NCI-H82 treated with DMSO at 0.1 percent for 48 hours (cell line): Measurements from ENCODE around the gene MYH14.

Source experiments
- DNase-seq: peaks from one replicate; lab custom pipeline; 2025; ENCODE audit not compliant: unreplicated experiment; lab: John Stamatoyannopoulos, UW

MYH14 gene

DNA sequence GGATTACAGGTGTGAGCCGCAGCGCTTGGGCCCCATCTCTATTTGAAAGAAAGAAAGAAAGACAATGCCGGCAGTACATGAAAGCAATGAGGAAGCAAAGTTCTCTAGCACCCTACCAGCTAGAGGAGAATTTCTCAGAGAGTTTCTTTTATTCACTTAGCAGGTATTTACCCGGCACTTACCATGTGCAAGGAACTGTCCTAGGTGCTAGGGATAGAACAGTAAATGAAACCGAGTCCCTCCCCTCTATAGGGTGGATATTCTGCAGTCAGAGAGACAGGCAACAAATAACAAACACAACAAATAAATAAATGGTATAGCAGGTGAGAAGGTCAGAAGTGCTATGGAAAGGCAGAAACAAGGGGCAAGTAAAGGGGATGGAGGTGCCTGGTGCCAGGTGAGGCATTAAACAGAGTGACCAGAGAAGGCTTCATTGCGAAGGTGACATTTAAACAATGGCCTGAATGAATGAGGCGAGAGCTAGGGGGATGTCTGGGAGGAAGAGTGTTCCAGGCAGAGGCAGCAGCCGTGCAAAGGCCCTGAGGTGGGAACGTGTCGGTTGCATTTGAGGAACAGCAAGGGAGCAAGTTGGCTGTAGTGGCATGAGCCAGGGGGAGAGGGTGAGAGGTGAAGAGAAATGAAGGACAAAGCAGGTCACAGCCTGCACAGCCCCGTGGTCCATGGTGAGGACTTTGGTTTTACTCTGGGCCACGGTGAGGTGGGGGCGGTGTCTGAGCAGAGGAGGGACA lies 10.8 kb upstream of the MYH14 start:
- no peak for DNase-seq

DNA sequence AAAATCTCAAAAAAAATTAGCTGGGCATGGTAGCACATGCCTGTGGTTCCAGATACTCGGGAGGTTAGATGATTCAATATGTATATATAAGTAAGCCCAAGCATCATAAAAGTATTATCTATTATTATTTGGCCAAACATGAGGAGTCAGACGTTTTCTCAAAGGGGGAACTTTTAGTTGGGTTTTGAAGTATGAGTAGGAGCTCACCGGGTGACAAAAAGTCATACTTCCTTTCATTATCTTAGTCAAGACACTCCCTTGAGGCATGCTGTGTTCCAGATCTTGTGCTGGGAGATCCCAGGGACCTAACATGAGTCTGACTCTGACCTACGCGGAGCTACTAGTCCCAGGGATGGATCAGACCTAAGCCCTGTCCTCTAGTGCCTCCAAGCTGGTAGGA lies 8.2 kb upstream of the MYH14 start:
- DNase-seq, result no peak

DNA sequence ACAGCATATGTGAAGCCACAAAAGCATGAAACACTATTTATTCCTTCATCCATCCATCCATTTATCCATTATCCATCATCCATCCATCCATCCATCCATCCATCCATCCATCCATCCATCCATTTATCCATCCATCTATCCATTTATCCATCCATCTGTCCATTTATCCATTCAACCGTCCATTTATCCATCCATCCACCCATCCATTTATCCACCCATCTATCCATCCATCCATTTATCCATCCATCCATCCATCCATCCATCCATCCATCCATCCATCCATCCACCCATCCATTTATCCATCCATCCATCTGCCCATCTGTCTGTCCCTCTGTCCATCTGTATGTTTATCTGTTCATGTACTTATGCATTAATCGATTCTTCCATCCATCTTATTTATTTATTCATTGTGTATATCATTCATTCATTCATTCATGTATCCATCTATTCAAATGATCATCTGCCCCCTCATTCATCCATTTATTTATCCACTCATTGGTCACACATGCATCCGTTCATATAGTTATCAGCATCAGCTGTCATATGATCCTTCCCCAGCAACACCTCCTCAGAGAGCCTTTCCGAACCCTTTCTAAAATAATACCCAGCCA lies 7.0 kb upstream of the MYH14 start:
- DNase-seq, result no peak

DNA sequence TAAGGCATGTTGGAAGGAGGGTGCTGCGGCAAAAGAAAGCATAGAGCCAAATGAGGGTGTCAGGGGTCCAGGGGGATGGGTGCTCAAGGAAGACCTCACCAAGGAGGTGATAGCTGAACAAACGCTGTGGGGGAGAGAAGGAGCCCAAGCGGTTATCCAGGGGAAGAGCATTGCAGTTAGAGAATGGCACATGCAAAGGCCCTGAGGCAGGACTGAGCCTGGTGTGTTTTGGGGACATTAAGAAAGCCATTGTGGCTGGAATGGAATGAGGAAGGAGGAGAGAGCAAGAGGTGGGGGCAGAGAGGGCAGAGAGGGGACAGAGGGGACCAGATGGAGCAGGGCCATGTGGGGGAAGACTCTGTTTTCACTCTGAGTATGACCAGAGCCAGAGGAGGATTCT lies 6.1 kb upstream of the MYH14 start:
- no peak for DNase-seq

DNA sequence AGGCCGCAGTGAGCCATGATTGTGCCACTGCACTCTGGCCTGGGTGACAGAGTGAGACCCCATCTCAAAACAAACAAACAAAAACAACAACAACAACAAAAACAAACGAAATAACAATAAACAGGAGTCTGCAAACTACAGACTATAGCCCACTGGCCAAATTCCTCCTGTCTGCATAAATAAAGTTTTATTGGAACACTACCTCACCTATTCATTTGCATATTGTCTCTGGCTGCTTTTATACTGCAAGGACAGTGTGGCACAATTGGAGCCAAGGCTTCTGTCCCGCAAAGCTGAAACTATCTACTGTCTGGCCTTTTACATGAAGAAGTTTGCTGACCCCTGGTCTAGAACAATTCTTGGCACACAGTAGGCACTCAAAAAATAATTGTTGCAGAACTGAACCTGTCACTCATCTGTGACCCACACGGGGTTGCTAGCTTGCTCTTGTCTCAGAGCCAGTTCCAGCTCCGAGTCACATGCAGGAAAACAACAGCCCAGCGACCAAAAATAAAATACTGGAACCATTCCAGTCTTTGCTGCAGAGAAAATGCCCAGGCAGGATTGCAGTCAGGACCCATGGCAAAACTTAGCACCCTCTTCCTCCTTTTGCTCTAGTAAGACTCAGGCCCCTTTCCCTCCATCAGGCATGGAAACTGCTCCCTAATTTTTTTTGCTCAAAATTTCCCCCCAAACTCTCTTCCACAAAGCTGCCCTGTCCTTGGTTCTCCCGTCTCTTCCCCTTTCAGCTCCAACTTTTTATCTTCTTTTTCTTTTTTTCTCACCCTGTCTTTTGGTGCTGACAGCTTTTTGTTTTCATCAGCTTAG lies 4.8 kb upstream of the MYH14 start:
- no peak for DNase-seq

DNA sequence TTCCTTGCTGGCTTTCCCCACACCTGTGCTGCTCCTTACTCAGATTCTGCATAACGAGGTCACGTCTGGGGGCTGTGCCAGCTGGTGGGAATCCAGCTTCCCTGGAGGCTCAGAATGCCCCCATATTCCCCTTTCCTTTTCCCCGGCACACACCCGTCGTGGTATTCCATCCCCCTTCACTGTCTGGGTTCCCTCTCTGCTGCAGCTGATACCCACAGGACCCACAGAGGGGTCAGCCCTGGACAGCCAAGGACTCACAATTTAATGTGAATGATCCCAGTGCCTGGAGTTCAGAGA lies 4.2 kb upstream of the MYH14 start:
- no peak for DNase-seq

DNA sequence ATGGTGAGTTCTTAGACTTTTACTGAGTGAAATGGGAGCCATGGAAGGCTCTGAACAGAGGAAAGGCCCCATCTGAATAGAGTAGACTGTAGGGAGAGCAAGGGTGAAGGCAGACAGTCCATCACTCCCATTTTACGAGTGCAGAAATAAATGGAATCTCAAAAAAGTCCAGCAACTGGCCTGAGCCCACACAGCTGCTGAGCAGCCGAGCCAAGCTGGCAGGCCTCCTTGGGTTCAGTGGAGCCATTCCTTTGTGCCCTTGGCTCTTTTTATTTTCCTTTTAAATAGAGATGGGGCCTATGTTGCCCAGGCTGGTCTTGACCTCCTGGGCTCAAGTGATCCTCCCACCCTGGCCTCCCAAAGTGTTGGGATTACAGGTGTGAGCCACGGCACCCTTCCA lies 1.0 kb upstream of the MYH14 start:
- no peak for DNase-seq

DNA sequence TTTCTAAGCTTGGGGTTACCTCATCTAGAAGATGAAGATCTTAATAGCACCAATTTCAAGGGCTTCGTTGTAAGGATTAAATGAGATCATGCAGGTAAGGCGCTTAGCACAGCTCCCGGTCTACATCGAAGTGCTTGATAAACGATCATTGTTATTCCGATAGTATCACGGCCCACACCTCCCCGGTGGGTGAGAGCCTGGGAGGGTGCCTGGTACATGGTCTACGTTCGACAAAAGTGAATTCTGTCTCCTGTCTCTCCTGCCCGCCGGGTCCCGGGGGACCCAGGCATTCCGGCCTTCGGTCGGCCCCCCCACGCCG lies 501 bp upstream of the MYH14 start:
- DNase-seq, result no peak

DNA sequence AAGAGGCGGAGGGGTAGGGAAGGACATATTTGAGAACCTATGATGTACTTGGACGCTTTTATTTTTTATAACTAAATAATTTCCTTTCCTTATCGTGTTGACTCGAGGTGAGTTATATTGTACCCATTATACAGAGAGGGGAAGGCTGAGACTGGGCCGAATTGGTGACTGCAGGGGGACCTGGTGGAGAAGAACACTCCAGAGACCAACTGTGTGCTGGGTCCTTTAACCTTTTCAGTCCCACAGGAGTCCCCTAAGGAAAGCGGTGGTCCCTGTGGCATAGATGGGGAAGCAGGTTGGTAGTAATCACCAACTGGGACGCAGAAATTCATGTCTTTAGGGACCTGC lies 633 bp downstream of the MYH14 start:
- DNase-seq, result no peak

DNA sequence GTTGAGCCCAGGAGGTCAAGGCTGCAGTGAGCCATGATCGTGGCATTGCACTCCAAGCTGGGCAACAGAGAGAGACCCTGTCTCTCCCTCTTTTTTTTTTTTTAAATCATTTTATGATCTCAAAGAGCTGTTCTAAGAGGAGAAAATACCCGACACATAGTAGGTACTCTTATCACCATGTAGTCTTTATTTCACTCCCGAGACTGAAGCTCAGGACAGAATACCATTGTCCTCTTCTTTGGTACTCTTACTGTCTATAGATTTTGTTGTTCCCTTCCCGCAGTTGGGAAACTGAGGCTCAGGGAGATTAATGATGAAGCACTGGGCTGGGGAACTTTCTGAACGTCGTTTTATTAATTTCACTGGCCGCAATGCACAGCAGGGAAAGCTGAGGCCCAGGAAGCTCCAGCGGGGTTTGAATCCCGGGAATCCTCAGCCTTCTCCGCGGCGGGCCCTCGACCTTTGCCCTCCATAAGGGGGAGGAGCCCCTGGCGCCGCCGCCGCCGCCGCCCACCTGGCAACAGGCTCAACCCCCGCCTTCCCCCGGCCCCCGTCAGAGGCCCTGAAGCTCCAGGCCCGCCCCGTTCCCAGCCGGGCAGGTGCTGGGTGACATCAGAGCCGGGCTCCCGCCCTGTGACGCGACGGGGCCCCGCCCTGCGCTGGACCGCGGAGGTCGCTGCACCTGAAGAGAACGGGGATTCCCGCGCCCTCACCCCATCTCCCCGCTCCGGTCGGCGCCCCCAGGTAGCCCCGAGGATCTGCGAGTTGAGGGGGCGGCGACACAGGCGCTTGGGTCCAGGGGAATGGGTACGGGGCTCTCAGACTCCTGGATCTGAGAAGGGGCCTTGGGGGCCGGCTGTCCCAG lies 1.6 kb downstream of the MYH14 start:
- DNase-seq, result no peak

DNA sequence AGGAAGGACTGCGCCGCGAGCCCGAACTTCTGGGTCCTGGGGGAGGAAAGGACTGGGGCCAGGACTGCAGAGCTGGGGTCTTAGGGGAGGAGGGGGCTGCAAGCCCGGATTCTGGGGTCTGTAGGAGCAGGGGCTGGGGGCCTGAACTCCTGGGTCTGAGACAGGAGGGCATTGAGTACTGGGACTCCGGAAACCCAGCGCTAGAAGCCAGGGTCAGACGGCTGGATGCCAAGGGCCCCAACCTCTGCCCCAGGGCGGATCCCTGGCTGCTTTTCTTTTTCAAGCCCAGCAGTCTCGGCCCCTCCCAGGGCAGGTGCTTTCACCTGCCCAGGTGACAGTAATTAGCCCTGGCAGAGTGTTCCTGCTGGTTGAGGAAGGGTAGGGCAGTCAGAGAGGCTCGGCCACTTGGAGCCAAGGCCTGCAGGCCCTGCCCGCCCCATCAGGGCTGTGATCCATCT lies 2.3 kb downstream of the MYH14 start:
- DNase-seq, result no peak

DNA sequence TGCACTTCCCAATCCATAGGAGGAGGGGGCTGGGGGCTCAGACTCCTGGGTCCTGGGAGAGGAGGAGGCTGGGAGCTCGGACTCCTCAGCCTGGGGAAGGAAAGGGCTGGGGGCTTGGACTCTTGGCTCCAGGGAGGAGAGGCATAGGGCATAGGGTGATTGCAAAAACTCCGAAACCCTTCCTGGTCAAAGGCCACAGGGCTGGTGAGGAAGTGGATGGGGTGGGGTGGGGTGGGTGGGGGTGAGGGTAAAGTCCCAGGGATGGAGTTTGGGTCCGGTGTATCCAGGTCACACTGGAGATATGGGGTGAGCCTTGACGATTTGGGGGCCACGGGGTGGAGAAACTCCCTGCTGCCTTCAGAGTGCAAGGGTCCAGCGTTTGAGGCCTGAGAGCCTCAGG lies 2.8 kb downstream of the MYH14 start:
- no peak for DNase-seq

DNA sequence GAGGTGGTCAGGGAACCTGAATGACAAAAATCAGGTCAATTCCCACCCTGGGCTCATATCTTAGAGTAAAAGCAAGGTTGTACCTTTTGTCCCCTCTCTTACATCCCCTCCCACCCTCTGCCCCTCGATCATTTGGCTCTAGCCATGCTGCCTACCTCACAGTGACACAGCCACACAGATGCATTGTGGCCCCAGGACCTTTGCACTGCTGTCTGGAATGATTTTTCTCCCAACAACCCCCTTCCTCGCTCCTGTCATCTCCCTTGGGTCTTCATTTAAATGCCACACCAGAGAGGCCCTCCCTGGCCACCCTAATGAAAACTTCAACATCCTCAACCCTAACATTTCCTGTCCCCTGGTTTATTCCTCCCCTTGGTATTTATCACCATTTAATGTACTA lies 4.3 kb downstream of the MYH14 start:
- DNase-seq, result no peak

DNA sequence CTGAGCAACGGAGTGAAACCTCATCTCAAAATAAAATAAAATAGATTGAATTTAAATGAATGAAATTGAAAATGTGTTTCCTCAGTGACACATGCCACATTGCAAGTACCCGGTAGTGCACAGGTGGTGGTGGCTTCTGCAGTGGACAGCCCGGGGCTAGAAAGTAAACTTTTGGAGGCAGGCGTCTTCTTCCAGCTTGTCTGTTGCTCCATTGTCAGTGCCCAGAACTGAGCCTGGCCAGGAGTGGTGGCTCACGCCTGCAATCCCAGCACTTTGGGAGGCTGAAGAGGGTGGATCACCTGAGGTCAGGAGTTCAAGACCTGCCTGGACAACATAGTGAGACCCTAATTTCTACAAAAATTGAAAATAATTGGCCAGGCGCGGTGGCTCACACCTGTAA lies 5.7 kb downstream of the MYH14 start:
- DNase-seq, result no peak

DNA sequence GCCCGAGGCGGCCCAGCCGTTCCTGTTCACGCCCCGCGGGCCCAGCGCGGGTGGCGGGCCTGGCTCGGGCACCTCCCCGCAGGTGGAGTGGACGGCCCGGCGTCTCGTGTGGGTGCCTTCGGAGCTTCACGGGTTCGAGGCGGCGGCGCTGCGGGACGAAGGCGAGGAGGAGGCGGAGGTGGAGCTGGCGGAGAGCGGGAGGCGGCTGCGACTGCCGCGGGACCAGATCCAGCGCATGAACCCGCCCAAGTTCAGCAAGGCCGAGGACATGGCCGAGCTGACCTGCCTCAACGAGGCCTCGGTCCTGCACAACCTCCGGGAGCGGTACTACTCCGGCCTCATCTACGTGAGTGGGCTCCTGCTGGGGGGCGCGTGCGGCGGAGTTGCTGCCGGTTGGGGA lies 7.0 kb downstream of the MYH14 start:
- no peak for DNase-seq

DNA sequence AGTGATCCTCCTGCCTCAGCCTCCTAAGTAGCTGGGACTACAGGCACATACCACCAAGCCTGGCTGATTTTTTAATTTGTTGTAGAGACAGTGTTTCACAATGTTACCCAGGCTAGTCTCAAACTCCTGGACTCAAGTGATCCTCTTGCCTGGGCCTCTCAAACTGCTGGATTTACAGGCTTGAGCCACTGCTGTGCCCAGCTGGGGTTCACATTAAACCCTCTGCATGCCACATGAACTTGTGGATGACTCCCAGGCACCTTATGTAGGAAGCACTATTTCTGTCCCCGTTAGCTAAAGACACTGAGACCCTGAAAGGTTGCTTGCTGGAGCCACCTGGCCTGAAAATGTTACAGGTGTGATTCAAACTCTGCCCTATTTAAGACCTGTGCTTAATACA lies 10.5 kb downstream of the MYH14 start:
- DNase-seq, result no peak

DNA sequence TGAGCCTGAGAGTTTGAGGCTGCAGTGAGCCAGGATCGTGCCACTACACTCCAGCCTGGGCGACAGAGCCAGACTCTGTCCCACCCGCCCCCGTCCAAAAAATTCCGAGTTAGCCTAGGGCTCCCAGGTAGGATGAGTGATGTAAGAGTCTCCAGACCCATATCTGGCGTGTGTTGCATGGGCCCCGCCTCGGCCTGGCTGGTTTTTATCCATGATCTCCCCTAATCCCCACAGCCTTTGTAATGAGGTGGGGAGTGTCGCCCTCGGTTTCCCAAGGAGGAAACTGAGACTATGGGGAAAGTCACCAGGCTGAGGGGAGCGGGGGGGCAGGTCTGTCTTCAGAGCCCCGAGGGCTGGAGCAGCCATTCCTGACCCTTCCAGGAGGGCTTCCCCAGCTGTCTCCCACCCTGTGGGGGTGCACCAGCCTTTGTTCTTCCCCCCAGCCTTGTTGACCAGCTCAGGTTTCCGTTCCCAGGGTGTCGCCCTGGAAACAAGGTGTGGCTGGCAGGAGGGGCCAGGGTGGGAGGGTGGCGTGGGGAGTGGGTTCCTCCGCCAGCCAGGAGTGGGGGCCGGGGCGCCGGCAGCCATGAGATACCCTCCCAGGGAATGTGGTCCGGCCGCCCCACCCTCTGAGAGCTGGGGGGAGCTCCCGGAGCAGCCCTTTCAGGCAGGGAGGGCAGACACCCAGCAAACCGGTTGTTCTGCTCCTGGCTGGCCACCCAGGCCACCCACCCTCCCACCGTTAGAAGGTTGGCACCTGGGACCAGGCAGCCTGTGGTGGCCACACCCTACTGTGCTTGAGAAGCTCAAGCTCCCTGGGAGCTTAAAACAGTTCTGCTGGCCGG lies 11.5 kb downstream of the MYH14 start:
- no peak for DNase-seq

DNA sequence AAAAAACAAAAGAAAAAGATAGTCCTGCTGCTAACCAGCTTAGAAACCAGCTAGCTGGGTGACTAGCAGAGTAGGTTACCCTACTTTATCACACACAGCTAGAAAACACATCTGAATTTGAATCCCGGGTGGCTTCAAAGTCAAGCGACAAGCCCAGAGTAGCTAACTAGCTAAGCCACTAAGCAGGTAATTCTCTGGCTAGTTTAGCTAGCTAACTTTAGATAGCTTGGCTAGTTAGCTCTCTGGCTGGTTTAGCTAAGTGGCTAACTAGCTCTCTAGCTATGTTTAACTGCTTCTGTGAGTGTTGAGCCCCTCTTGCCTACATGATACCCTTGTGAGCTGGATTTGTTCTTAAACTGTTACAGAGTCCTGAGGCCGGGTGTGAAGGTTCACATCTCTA lies 12.4 kb downstream of the MYH14 start:
- DNase-seq, result no peak

DNA sequence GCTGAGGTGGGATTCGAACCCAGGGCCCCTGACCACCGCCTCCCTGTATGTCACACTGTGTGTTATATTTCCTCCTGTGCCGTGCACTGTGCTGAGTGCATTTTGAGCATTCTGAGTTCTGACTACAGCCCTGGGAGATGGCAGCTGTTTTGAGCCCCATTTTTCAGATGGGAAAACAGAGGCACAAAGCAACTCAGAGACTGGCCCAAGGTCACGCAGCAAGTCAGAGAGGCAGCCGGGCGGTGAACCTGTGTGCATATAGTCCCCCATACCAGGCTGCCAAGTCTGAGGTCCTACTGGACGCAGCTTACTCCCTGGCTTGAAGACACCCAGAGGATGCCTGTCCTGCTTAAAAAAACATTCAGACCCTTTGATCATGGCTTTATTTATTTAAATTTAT lies 17.7 kb downstream of the MYH14 start:
- DNase-seq, result no peak

DNA sequence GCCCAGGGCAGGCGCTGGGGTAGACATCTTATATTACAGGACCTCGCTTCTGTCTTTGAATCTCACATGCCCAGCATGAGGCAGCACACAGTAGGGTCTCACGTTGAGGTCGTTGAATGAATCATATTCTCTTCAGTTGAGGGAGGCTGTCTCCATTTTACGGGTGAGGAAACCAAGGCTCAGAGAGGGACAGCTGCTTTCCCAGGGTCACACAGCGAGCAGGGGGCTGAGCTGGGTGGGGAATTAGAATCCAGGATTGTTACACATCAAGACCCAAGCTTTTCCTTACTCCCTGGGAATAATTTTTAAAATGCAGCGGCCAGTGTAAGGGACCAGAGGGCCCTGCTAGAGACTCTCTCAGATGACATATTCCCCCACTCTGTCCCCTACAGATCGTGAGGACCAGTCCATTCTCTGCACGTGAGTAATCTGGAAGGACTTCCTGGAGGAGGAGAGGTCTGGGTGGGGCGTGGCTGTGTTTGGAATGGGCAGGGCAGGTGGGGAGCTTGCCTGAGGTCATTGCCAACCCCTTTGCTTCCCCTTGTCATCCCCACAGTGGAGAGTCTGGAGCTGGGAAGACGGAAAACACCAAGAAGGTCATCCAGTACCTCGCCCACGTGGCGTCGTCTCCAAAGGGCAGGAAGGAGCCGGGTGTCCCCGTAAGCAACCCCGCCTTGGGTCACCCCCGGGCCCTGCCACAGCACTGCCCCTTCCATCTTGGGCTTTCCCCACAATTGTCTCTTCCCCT lies 19.4 kb downstream of the MYH14 start:
- no peak for DNase-seq
